PC-3 (cell line): ENCODE results near the gene ADAM23. TPM values are rescaled to one million over a fixed set of nuclear protein-coding genes. Genes with fewer than 3 reads are reported as not detected.

ENCODE experiments used
- ATAC-seq: fragments of 200-7000 bp; cut with Tn5 transposase; 2 replicates; pipeline ENCODE4 v1.9.1; 2020; ENCODE audit warnings: mild to moderate bottlenecking, moderate library complexity
- BruUV-seq: library from RNA; stranded (reverse); fragments of 400-500 nt; replicated peaks from 2 replicates; lab custom pipeline; 2021; lab: Mats Ljungman, UMichigan
- CTCF ChIA-PET: fragments of 300-600 bp; sonication (Branson Sonifier 250); formaldehyde crosslinking; loops from one replicate; lab custom pipeline; 2022; ENCODE audit warnings: antibody characterized with exemption; lab: Charles Lee
- POLR2A ChIA-PET: fragments of 300-600 bp; sonication (Branson Sonifier 250); formaldehyde crosslinking; loops from one replicate; lab custom pipeline; 2022; ENCODE audit warnings: antibody characterized with exemption; ENCODE audit not compliant: unreplicated experiment; lab: Charles Lee
- DNase-seq: peaks from one replicate; pipeline ENCODE4 v3.0.0-alpha.2; 2015
- H2AFZ ChIP-seq: fragments of 300-600 bp; sonication (generic); 2 replicates; pipeline ENCODE4 v1.6.0; 2016; ENCODE audit warnings: antibody characterized with exemption, low read length
- H3F3A ChIP-seq: fragments of 300-600 bp; sonication (generic); one replicate; pipeline ENCODE4 v1.6.0; 2017; ENCODE audit warnings: antibody characterized with exemption, low read length, control low read depth, mild to moderate bottlenecking; ENCODE audit not compliant: unreplicated experiment
- H3K27ac ChIP-seq: fragments of 300-600 bp; sonication (generic); 2 replicates; pipeline ENCODE4 v1.5.1; 2016; ENCODE audit warnings: mild to moderate bottlenecking, low read length
- H3K27me3 ChIP-seq: fragments of 300-600 bp; sonication (generic); 2 replicates; pipeline ENCODE4 v1.6.1; 2016; ENCODE audit warnings: low read length, mixed read lengths
- H3K36me3 ChIP-seq: fragments of 300-600 bp; sonication (generic); 2 replicates; pipeline ENCODE4 v1.6.1; 2016; ENCODE audit warnings: low read depth, mixed run types, low read length, mixed read lengths
- H3K4me1 ChIP-seq: fragments of 300-600 bp; sonication (generic); 2 replicates; pipeline ENCODE4 v1.5.1; 2016; ENCODE audit warnings: low read length; ENCODE audit not compliant: insufficient read depth
- H3K4me2 ChIP-seq: fragments of 300-600 bp; sonication (generic); 2 replicates; pipeline ENCODE4 v1.6.0; 2016; ENCODE audit warnings: low read length
- H3K4me3 ChIP-seq: fragments of 300-600 bp; sonication (generic); 2 replicates; pipeline ENCODE4 v1.5.1; 2016; ENCODE audit warnings: mild to moderate bottlenecking, low read length, mixed read lengths
- H3K79me2 ChIP-seq: fragments of 300-600 bp; sonication (generic); 2 replicates; pipeline ENCODE4 v1.6.1; 2017; ENCODE audit warnings: low read length, mixed read lengths
- H3K9ac ChIP-seq: fragments of 300-600 bp; sonication (generic); 2 replicates; pipeline ENCODE4 v1.6.0; 2016; ENCODE audit warnings: mild to moderate bottlenecking, low read length
- H3K9me2 ChIP-seq: fragments of 300-600 bp; sonication (generic); replicated peaks from 2 replicates; pipeline ENCODE4 v1.6.1; 2016; ENCODE audit warnings: mixed run types, low read length, mixed read lengths
- H3K9me3 ChIP-seq: fragments of 300-600 bp; sonication (generic); 2 replicates; pipeline ENCODE4 v1.6.1; 2016; ENCODE audit warnings: low read length, mixed read lengths
- H4K20me1 ChIP-seq: fragments of 300-600 bp; sonication (generic); 2 replicates; pipeline ENCODE4 v1.6.1; 2016; ENCODE audit warnings: low read length, mixed read lengths
- EZH2 ChIP-seq: fragments of 300-600 bp; sonication (generic); IDR thresholded peaks from one replicate; pipeline ENCODE4 v1.6.1; 2017; ENCODE audit warnings: antibody characterized with exemption, mild to moderate bottlenecking, low read length; ENCODE audit not compliant: unreplicated experiment
- EZH2phosphoT487 ChIP-seq: fragments of 300-600 bp; sonication (generic); IDR thresholded peaks from 2 replicates; pipeline ENCODE4 v1.6.1; 2018; ENCODE audit warnings: mild to moderate bottlenecking, antibody characterized with exemption, low read length, borderline replicate concordance
- intact Hi-C: fragments of 100-400 bp; cut with micrococcal nuclease; formaldehyde crosslinking; loops from 2 replicates; pipeline ENCODE4 v1.9.0; 2023
- total RNA-seq: library from RNA; depleted of rRNA; stranded (reverse); fragments of >200 nt; gene quantifications from 2 replicates; pipeline ENCODE4 v1.2.3, GENCODE V29; 2014
- TF ChIP-seq, protein P1 (sequence below): fragments of 300-600 bp; sonication (generic); conservative IDR thresholded peaks from 2 replicates; pipeline ENCODE4 v1.5.1; 2017; ENCODE audit warnings: antibody characterized with exemption, low read depth, mild to moderate bottlenecking, low read length

Gene ADAM23
- total RNA-seq, 1 experiment from 2014 or later = 0.22 TPM

GRCh38 chr2:206565666-206566065, 122.3 kb downstream of the ADAM23 start:
- Histone ChIP-seq H3K27ac (no peak overlapping the region), H3K9me2 (no peaks in the 10 kb centered on the region), H3K36me3 (no peaks in the 10 kb centered on the region), H3K27me3 (no peaks in the 10 kb centered on the region), H3K79me2 (no peaks in the 10 kb centered on the region), H4K20me1 (no peaks in the 10 kb centered on the region), H3K9ac (no peak overlapping the region), H3K4me1 (peaks cover 11% of the 10 kb centered on the region), H3K4me2 (no peak overlapping the region), H3K4me3 (no peak overlapping the region), H3K9me3 (no peaks in the 10 kb centered on the region), H3F3A (no peaks in the 10 kb centered on the region), H2AFZ (no peak overlapping the region)
- no peak for TF ChIP-seq EZH2phosphoT487
- TF ChIP-seq EZH2 = no peak
- TF ChIP-seq, protein P1, sequence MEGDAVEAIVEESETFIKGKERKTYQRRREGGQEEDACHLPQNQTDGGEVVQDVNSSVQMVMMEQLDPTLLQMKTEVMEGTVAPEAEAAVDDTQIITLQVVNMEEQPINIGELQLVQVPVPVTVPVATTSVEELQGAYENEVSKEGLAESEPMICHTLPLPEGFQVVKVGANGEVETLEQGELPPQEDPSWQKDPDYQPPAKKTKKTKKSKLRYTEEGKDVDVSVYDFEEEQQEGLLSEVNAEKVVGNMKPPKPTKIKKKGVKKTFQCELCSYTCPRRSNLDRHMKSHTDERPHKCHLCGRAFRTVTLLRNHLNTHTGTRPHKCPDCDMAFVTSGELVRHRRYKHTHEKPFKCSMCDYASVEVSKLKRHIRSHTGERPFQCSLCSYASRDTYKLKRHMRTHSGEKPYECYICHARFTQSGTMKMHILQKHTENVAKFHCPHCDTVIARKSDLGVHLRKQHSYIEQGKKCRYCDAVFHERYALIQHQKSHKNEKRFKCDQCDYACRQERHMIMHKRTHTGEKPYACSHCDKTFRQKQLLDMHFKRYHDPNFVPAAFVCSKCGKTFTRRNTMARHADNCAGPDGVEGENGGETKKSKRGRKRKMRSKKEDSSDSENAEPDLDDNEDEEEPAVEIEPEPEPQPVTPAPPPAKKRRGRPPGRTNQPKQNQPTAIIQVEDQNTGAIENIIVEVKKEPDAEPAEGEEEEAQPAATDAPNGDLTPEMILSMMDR = no peak
- no peak for DNase-seq
- POLR2A ChIA-PET = no interaction called here
- intact Hi-C loops = no loop called here
- BruUV-seq = no TSS peak
- CTCF ChIA-PET = no interaction called here
- ATAC-seq = no peak

DNA sequence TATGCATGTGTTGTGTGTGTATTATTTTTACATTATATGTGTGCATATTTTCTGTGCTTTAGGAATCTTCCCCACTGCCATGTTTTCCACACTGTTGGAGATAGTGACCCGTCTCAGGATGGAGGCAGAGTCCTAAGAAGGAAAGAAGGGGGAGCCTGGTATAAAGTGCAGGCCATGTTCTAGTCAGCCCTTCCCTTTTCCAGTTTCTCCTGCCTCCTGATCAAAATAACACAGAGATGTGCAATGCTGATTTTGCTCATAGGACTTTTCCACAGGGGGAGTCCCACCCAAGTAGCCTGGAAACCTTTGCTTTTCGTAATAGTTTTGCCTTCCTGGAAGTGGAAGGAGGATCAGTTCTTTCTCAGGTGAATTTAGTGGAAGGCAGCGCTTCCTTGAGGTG, 126.1 kb downstream of the ADAM23 start:
- no peak overlapping the region for H3K4me3 ChIP-seq
- POLR2A ChIA-PET = no interaction called here
- H2AFZ ChIP-seq = no peak overlapping the region
- no peaks in the 10 kb centered on the region for H3K79me2 ChIP-seq
- no peaks in the 10 kb centered on the region for H3K4me1 ChIP-seq
- intact Hi-C loops = no loop called here
- TF ChIP-seq EZH2 (no peak), EZH2phosphoT487 (no peak)
- TF ChIP-seq, protein P1 = no peak
- CTCF ChIA-PET = no interaction called here
- no peaks in the 10 kb centered on the region for H3F3A ChIP-seq
- DNase-seq (no peak), ATAC-seq (no peak)
- no peaks in the 10 kb centered on the region for H4K20me1 ChIP-seq
- no peak overlapping the region for H3K27ac ChIP-seq
- H3K27me3 ChIP-seq = no peaks in the 10 kb centered on the region
- no peaks in the 10 kb centered on the region for H3K9me3 ChIP-seq
- H3K36me3 ChIP-seq = no peaks in the 10 kb centered on the region
- H3K9me2 ChIP-seq = no peaks in the 10 kb centered on the region
- H3K9ac ChIP-seq = no peak overlapping the region
- H3K4me2 ChIP-seq = no peak overlapping the region
- BruUV-seq = no TSS peak

GRCh38 chr2:206570199-206570598, 126.9 kb downstream of the ADAM23 start:
- no TSS peak for BruUV-seq
- H3K4me3 ChIP-seq = no peak overlapping the region
- no peak overlapping the region for H2AFZ ChIP-seq
- H3K27ac ChIP-seq = no peak overlapping the region
- ChIA-PET CTCF (no interaction called here), POLR2A (no interaction called here)
- intact Hi-C loops = no loop called here
- no peak for ATAC-seq
- H4K20me1 ChIP-seq = no peaks in the 10 kb centered on the region
- H3K4me1 ChIP-seq = no peaks in the 10 kb centered on the region
- no peak for DNase-seq
- H3K9ac ChIP-seq = no peak overlapping the region
- no peaks in the 10 kb centered on the region for H3K9me3 ChIP-seq
- H3K9me2 ChIP-seq = no peaks in the 10 kb centered on the region
- no peaks in the 10 kb centered on the region for H3K36me3 ChIP-seq
- no peaks in the 10 kb centered on the region for H3F3A ChIP-seq
- no peaks in the 10 kb centered on the region for H3K27me3 ChIP-seq
- TF ChIP-seq, protein P1 = no peak
- TF ChIP-seq EZH2phosphoT487 (no peak), EZH2 (no peak)
- H3K79me2 ChIP-seq = no peaks in the 10 kb centered on the region
- H3K4me2 ChIP-seq = no peak overlapping the region
